GM21528 (cell line): ENCODE results near the gene RBFOX1.

ENCODE experiments used
- ATAC-seq: cut with Tn5 transposase; IDR thresholded peaks from one replicate; pipeline ENCODE4 v1.9.1; 2021; ENCODE audit warnings: mild to moderate bottlenecking, moderate library complexity; ENCODE audit not compliant: unreplicated experiment, low FRiP score

The RBFOX1 gene

DNA sequence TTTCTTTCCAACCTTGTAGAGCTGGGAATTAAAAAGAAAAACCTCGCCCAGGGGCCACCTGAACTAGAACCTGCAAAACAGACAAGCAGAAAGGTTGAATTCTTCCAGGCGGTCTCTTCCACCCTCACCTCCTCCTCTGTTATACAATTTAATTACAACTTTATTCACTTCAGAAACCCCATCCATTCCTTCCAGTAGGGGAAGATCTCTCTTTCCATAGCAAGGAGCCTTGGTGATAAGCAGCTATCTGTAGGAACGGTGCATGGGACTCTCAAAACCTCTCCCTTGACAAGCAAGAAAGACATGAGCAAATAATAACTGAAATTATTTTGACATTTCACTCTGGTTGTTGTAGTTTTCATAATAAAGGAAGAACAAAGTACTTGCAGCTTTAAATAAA, 176.0 kb downstream of the RBFOX1 start:
- no peak for ATAC-seq

DNA sequence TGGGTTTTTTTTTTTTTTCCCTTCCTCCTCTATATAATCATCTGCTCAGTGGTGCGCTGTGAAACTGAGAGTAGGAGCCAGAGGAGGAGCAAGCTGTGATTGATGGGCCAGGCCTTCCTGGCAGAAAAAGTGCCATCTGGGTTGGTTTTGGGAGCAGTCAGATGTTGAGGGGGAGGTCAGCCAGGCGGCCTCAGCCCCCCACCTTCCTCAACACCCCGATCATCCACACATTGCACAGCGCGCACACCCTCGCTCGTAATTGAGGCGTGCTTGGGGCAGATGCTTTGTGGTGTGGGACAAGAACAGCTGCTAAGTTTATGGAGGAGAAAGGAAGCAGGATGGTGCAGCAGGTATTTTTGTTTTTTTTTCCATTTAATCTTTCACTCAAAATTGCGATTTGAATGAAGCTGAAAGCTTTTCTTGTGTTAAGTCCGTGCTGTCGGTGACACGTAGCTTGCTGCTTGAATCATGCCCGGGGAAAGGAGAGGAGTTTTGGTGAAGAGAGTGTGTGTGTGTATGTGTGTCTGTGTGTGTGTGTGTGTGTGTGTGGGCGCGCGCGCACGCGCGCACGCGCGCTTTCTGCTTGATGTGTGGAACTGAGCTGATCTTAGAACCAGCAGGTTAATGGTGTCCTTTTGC, 177.4 kb downstream of the RBFOX1 start:
- no peak for ATAC-seq

DNA sequence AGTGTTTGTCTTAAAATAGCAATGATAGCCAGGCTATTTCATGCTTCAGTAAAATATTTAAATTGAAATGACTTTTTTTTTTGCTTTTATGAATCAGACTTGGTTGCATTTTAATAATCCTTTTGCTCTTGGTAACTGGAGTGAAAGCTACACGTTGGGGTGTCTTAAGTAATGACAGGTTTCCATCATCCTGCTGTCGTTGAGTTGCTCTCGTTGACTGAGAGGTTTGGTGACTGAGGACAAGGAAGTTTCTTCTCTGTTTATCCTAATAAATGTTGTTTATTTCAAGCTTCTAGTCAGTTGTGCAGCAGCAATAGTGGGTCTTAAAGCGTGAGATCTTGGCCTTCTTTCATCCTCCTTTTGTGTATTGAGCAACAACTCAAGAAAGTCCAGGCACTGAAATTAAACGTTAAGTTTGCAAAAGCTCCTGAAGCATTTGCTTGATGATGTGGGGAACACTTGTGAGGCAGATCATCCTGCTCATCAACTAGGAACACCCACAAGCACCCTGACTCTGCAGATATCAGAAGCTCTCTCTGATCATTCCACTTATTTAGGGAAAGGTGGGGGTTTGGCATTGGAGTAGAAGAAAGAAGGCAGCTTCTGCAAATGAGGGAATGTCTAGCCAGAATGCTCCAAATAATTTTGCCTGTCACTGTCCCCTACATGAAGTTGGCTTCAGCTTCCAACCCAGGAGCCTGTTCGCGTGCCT, 179.1 kb downstream of the RBFOX1 start:
- ATAC-seq: no peak

DNA sequence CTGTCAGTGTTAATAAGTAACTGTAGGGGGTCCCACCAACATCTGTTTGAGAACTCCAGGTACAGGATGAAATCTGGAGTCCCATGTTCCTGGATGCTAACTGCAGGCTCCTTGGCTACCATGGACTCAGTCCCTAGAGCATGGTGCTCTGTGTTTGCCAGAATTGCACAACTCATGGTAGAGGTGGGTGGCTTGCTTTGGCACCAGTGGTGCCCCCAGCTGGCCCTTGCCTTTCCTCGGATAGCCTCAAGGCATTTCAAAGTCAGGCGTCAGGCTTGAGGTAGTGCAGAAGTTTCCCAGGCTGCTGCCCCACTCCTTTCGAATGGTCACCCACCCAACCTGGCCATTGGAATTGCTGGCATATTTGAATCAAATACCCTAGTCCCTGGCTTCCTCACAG, 179.9 kb downstream of the RBFOX1 start:
- ATAC-seq: no peak

DNA sequence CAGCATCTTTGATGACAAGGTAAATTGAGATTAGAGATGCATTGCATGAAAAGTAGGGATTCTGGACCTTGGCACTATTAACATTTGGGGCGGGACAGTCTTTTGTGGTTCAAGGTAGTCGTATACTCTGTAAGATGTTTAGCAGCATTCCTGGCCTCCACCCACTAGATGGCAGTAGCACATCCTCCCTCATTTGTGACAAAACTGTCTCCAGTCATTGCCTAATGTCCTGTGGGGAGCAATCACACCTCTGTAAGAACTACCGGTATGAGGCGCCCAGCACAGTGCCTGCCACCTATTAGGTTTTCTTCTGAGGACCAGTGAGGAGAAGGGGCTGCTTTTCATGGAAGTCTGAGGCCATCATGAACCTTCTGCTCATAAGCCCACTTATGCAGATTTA, 180.8 kb downstream of the RBFOX1 start:
- no peak for ATAC-seq

DNA sequence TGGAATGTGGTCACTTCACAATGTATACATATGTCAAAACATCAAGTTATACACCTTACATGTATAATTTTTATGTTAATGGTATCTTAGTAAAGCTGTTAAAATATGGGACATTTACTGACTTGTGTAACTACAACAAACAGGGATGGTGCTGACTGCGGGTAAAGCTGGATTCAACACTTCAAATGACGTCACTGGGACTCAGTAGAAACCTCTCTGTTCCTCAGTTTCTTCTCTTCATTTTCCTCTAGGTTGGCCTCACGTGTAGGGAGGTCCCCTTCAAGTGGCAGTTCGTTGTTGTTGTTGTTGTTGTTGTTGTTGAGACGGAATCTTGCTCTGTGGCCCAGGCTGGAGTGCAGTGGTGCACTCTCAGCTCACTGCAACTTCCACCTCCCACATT, 182.9 kb downstream of the RBFOX1 start:
- no peak for ATAC-seq

DNA sequence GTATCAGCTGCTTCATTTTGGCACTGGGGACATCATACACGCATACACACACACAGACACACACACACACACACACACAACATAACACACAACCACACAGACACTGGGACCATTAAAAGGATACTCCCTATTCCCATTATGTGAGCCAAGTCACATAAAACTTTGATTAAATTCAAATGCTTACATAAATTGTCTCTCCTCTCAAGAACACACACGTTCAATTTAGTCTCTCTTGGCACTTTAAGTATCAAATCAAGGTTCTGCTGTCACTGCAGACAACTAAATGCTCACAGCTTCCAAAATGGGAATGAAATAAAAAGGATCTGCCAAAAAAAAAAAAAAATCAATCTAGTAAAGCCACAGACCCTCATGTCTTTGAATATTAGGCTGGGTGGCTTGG, 184.9 kb downstream of the RBFOX1 start:
- no peak for ATAC-seq

DNA sequence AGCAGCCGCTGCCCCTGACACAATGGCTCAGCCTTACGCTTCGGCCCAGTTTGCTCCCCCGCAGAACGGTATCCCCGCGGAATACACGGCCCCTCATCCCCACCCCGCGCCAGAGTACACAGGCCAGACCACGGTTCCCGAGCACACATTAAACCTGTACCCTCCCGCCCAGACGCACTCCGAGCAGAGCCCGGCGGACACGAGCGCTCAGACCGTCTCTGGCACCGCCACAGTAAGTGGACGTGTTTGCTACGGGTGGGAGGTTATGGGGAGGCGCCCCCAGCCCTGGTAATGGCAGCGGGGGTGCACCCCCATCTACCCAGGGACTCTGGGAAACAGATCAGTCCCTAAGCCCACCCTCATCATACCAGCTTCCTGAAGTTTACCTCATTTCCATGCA, 185.5 kb downstream of the RBFOX1 start:
- ATAC-seq: no peak

DNA sequence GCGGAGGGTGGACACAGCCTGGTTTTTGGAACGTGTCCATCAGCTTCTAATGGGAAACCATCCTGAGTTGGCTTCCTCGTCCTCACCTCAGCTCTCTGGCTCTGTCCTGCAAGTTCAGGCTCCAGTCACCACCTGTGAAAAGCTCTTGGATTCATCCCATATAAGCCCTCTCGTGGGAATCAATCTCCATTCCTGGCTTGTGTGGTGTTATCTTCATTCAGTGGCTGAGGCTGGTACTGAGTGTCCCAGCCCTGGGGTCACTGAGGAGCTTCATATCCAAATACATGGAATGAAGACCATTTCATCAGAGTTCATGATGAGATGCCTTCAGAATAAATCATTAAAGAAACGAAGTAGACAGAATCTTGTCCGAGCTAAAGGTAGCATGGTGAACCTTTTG, 189.2 kb downstream of the RBFOX1 start:
- ATAC-seq: no peak

DNA sequence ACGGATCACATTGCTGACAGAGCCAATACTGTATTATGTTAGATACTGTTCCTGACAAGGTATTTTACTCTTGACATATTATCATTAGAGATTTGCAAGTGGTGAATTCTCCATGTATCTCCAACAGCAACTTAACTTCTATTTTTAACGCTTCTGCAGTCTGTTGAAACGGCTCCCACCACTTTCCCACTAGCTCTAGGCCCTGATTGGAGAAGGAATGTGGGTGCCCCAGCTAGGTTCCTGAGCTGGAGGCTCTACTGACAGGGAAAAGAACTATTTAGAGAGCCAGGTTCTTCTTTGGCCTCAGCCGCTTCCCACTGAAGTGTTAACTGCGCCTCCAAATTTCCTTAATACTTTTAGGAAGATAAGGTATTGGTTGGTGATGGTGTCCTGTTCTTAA, 191.8 kb downstream of the RBFOX1 start:
- no peak for ATAC-seq

DNA sequence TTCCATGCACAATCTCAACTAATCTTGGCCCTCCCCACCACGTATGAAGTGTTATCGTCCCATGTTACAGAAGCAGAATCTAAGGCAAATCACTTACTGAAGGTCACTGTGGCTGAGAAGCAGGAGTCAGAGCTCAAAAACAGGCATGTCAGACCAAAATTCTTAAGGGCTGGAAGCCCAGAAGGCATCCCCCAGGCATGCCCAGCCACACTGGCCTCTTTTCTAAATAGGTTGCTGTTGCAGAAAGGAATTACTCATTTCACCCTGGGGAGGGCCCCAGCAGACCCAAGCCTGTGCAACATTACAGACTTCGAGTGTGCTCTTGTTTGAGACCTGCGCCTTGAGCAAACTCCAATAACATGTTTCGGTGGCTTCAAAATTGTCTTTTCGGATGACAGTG, 194.1 kb downstream of the RBFOX1 start:
- ATAC-seq: no peak

DNA sequence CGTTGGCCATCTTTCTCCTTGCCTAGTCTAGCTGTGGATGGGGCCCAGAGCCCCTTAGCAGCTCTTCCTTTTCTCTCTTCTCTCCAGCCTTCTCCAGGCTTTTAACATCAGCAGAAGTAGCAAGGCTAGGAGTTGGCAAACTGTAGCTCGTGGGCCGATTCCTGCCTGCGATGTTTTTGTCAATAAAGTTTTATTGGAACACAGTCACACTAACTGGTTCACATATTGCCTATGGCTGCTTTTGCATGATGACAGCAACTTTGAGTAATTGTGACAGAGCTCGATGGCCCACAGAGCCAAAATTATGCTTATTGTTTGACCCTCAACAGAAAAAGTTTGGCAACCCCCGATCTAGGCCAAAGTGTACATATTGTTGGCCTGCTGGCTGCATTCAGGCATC, 199.9 kb downstream of the RBFOX1 start:
- no peak for ATAC-seq

DNA sequence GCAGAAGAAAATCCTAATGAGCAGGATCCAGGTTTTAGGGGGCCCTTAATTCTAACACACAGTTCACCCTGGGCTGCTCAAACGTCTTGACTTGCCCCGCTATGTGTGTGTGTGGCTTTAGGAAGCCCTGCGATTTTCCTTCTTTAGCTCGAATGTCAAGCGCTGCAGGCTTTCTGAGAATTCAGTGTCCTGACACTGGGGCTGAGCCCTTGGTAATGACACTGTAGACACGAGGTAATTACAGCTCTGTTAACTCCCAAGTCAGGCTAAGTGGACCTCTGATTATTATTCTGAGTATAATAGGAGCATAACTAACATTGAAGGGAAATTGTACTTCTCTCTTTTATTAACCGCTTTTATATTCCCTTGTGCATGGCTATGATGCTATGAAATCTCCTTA, 202.1 kb downstream of the RBFOX1 start:
- ATAC-seq: no peak

DNA sequence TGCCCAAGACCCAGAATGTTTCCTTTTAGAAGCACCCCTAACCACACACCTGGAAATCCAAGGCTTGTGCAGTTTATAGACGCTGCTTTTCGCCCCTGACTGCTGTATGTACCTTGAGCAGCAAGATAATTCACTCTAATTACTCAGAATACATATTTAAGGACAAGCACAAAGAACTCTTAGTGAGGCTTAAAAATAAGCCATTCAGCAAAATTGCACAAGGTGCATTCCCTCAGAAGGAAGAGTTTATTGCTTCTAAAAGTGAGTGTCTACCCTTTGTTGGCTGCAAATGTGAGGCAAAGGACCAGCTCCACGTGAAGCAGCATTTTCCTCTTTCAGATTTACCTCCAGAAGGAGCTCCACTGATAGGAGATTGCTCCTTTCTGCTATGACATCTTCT, 208.4 kb downstream of the RBFOX1 start:
- ATAC-seq: no peak

DNA sequence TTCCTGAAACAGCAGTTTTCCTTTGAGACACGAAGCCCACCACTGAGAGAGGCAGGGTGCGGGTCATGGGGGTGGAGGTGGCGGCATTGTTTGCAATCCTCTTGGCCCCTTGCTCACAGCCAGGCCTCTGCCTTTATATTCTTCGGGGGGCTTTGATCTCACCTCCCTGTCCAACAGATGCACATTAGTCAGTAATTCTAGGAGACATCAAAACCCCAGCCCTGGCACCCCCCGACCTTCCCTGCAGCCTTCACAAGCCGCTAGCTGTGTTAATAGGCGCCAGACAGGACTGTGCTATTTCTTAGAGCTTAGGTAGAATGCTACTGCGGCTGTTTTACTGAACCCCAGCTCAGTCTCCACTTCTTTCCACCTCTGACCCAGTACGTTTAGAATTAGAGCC, 212.6 kb downstream of the RBFOX1 start:
- no peak for ATAC-seq

DNA sequence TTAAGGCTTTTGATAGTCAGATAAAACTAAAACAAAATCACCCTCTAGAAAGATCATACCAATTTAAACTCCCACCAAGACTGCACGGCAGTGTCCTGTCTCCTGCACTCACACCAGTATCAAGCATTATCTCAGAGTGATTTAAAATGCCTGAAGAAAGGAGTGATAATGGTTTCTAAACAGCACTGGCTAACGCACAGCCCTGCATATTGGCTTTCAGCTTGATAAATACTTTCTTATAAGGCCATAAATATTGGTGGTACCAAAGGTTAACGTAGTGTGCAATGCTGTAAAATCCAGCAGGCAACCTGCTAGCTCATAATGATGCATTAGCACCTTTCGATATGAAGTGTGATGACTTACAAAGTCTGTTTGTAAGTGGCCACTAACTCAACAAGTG, 214.3 kb downstream of the RBFOX1 start:
- no peak for ATAC-seq

DNA sequence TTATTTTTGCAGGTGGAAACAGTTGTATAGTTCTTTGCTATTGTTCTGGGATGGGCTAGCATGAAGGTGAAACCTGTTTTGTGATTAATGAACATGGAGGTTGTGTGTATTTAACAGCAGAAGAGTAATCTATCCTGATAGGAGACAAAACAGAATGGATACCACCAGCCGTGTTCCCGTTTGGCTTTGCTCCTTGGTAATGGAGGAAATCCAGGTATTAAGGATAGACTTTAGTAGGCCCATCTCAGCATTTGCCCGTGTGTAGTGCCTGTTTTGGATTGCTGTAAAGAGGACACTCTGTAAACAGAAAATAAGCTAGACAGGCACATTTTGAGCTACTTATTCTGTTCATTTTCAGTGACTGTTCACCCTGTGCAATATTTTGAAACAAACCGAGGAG, 215.1 kb downstream of the RBFOX1 start:
- ATAC-seq: no peak

DNA sequence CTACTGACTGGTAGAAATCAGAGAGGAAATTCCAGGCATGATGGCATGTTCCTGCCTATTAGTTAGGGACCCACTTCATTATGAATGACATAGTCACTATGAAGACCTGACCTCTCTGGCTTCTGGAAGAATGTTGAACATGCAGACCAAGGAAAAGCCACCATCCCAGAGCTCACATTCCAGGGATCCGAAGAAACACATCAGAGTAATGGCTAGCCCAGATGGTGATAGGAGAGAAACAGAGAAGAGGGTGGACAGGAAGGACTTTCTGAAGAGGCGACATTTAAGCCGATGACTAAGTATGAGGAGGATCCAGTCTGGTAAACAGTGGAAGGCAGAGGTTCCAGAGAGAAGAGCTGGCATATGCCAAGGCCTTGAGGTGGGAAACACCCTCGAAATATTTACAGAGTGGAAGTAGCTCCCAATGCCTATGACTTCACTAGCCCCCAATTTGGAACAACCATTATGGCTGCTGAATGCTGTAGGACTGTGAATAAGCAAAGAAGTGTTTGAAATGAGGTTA, 216.2 kb downstream of the RBFOX1 start:
- no peak for ATAC-seq

DNA sequence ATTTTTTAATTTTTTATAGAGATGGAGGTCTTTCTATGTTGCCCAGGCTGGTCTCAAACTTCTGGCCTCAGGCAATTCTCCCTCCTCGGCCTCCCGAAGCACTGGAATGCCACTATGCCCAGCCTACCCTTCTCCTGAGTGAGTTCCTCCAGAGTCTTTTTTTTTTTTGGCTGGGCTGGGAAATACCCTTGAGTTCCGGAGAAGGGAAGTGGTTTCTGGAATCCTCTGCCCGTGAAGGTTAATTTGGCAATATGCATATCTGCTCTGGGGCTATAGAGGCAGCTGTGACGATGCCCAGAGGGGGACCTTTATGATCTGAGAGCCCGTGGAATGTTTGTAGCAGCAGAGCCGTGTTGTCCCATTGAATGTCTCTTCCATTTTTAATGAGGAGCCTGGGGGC, 217.5 kb downstream of the RBFOX1 start:
- no peak for ATAC-seq

DNA sequence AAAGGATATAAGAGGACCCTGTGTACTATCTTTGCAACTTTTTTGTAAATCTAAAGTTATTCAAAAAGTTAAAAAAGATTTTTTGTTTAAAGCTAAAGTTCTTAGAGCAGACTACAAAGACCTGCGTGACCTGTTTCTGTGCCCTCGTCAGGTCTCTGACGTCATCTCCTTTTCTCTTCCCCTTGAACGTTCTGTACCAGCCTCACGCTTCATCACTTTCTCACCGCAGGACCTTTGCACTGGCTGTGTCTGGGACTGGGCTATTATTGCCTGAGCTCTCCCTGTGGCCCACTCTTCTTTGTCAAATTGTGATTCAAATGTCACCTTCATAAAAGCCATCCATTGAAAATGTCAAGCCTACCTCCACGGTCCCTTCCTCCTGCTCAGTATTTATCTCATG, 222.8 kb downstream of the RBFOX1 start:
- ATAC-seq: no peak

DNA sequence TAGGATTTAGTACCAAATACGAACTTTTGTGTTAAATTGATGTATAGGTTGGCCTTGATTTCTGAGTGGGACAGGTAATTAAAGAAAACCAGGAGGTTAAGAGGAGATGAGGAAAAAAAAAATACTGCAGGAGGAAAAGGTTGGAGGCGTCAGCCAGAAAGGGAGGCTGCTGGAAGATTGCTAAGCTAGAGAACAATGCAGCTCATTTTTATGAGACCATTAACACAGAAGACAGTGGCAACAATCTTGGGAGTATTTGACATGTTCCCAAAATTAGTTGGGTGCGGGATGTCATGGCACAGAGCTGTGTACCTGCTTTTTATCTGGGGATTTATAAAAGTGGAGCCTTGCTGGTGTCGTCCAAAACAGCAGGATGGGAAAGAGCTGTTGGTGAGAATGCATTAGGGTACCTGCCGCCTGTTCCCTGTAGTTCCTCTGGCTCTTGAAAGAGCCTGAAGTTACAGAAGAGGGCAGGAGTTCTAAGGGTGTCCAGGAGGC, 229.3 kb downstream of the RBFOX1 start:
- no peak for ATAC-seq

DNA sequence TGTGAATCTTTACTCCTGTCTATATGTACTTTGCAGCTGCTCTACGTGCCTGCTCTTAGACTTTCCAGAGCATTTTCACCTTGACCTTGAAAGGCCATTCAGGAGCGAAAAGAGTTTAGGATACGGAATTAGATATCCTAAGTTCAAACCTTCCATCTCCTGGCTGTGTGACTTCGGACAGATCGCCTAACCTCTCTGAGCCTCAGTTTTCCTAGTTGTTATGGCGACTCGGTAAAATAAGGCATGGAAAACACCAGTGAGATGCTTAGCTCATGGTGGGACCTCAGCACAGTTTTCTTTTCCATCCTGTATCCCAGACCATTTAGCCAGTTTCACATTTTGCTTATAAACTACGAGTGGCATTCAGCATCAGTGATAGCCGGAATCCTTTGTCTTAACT, 233.7 kb downstream of the RBFOX1 start:
- no peak for ATAC-seq
